Astrocyte of the cerebellum (primary cell): ENCODE results near the gene PRODH2.

ENCODE experiments used
- DNase-seq: peaks from one replicate; pipeline ENCODE4 v3.0.0-alpha.2; 2011; ENCODE audit warnings: low read depth
- H3K4me3 ChIP-seq: 2 replicates; pipeline ENCODE4 v1.5.1; 2011; ENCODE audit warnings: mild to moderate bottlenecking, low read depth, low read length, moderate library complexity
- CTCF ChIP-seq: IDR thresholded peaks from 2 replicates; pipeline ENCODE4 v1.5.1; 2012; ENCODE audit warnings: low read length, low read depth, moderate library complexity, mild to moderate bottlenecking; ENCODE audit errors: missing control alignments
- in situ Hi-C: cut with HindIII; loops from 2 replicates; pipeline ENCODE4 v1.10.0; 2017; ENCODE audit warnings: low sequenced_read_pairs

Gene PRODH2

DNA sequence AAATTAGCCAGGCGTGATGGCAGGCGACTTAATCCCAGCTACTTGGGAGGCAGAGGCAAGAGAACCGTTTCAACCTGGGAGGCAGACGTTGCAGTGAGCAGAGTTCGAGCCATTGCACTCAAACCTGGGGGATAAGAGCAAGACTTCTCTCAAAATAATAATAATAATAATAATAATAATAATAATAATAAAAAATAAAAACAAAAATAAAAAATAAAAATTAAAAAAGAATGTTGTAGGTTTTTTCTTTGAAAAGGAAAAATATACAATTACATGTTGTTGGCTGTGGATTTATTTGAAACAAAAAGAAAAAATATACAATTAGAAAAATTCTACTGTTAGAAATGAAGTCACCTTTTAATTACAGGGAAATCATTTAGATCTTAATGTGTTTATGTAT lies 11.5 kb upstream of the PRODH2 start:
- in situ Hi-C loops: no loop called here
- H3K4me3 ChIP-seq: no peak overlapping the region
- DNase-seq: no peak
- no peak for TF ChIP-seq CTCF

GRCh38 chr19:35822579-35822978 lies 9.9 kb upstream of the PRODH2 start:
- DNase-seq: no peak
- in situ Hi-C loops: no loop called here
- TF ChIP-seq CTCF: no peak
- H3K4me3 ChIP-seq: no peak overlapping the region

DNA sequence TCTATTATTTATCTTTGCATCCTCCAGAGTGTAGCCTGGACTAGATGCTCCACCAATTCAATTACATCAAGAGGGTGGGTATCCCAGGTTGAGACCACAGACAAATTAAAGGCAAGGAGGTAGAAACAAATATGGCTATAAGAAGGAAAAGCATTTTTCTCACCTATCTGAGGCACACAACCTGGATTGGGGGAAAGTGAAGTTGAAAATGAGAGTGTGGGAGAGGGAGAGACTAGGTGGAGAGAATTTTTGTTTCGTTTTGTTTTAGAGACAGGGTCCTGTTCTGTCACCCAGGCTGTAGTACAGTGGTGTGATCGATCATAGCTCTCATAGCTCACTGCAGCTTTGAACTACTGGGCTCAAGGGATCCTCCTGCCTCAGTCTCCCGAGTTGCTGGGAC lies 5.8 kb upstream of the PRODH2 start:
- in situ Hi-C loops: no loop called here
- no peak for TF ChIP-seq CTCF
- DNase-seq: no peak
- no peak overlapping the region for H3K4me3 ChIP-seq

GRCh38 chr19:35816846-35817245 lies 4.2 kb upstream of the PRODH2 start:
- TF ChIP-seq CTCF: no peak
- in situ Hi-C loops: no loop called here
- DNase-seq: no peak
- H3K4me3 ChIP-seq: no peak overlapping the region

DNA sequence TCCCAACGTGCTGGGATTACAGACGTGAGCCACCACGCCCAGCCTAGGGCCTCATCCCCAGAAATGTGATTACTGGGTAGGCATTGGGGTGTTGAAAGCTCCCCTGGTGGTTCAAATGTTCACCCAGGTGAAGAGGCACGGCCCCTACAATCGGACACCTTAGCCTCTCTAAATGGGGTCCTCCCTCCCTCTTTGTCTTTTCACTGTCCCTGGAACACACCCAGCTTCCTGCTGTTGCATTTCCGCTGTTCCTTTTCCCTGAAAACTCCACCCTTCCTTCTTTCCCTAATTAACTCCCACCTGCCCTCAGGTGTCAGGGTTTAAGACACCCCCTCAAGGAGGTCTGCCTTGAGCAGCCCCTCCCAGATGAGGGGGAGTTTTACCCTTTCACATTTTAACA lies 3.6 kb upstream of the PRODH2 start:
- H3K4me3 ChIP-seq: no peak overlapping the region
- DNase-seq: no peak
- in situ Hi-C loops: no loop called here
- no peak for TF ChIP-seq CTCF

DNA sequence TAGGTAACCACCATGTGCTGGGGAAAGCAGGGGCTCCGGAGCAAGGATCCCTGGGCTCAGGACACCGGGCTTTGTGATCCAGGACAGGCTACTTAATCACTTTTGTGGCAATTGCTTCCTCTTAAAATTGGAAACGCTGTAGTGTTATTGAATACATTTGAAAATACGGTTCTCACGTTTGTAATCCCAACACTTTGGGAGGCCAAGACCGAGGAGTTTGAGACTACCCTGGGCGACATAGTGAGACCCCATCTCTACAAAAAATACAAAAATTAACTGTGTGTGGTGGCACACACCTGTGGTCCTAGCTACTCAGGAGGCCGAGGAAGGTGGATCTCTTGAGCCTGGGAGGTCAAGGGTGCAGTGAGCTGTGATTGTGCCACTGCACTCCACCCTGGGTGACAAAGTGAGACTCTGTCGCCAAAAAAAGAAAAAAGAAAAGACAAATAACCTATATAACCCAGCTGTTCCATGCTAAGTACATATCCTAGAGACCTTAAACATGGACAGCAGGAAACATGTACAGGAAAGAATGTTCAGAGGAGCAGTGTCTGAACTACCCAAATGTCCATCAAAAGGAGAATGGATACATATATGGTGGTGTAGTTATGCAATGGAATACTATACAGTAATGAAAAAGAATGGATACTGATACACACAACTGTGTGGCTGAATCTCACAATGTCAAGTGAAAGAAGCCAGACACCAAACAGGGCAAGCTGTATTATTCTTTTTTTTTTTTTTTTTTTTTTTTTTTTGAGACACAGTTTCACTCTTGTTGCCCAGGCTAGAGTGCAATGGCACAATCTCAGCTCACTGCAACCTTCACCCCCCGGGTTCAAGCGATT lies 622 bp upstream of the PRODH2 start:
- no peak for DNase-seq
- in situ Hi-C loops: no loop called here
- H3K4me3 ChIP-seq: no peak overlapping the region
- no peak for TF ChIP-seq CTCF
